K562 (cell line): ENCODE results near the gene ANK3. TPM values are rescaled to one million over a fixed set of nuclear protein-coding genes. Genes with fewer than 3 reads are reported as not detected.

Source experiments
- C11orf30 ChIP-seq: fragments of 450-650 bp; IDR thresholded peaks from 2 replicates; pipeline ENCODE4 v1.6.1; 2016; ENCODE audit warnings: low read depth, mild to moderate bottlenecking
- CBX1 ChIP-seq: sonication (generic); IDR thresholded peaks from 2 replicates; pipeline ENCODE4 v1.6.1; 2016; ENCODE audit warnings: antibody characterized with exemption, low read depth, mild to moderate bottlenecking
- CREB3 ChIP-seq: fragments of 450-650 bp; conservative IDR thresholded peaks from 2 replicates; pipeline ENCODE4 v1.6.1; 2016; ENCODE audit warnings: missing genetic modification characterization, low read depth, mild to moderate bottlenecking, missing compliant biosample characterization, moderate library complexity
- GMEB1 ChIP-seq: fragments of 250-450 bp; sonication (Bioruptor Pico); IDR thresholded peaks from 2 replicates; pipeline ENCODE4 v1.4.0; 2020; ENCODE audit warnings: mild to moderate bottlenecking
- HDAC6 ChIP-seq: IDR thresholded peaks from 2 replicates; pipeline ENCODE4 v1.6.1; 2012; ENCODE audit warnings: low read depth, mild to moderate bottlenecking, control low read depth, inconsistent platforms, low read length, moderate library complexity
- HMG20B ChIP-seq: fragments of 250-450 bp; sonication (Bioruptor Pico); IDR thresholded peaks from 2 replicates; pipeline ENCODE4 v1.5.0; 2021; ENCODE audit warnings: mild to moderate bottlenecking
- KLF1 ChIP-seq: fragments of 450-650 bp; IDR thresholded peaks from 2 replicates; pipeline ENCODE4 v1.6.1; 2016; ENCODE audit warnings: missing genetic modification characterization, missing compliant biosample characterization
- MAFF ChIP-seq: IDR thresholded peaks from 2 replicates; pipeline ENCODE4 v1.6.1; 2012; ENCODE audit warnings: low read length, improper control_type of control experiment
- MXD1 ChIP-seq: fragments of 250-450 bp; sonication (Bioruptor Pico); IDR thresholded peaks from 2 replicates; pipeline ENCODE4 v1.8.0; 2021; ENCODE audit warnings: borderline replicate concordance, mild to moderate bottlenecking, moderate library complexity; ENCODE audit not compliant: poor library complexity, severe bottlenecking
- NFIC ChIP-seq: fragments of 450-650 bp; IDR thresholded peaks from 2 replicates; pipeline ENCODE4 v1.6.1; 2017; ENCODE audit warnings: mild to moderate bottlenecking, inconsistent platforms
- NR2C2 ChIP-seq, 2 experiments: fragments of 200-800 bp in 1 of 2; sonication (Bioruptor generic) in 1 of 2; sonication (generic) in 1 of 2; formaldehyde crosslinking in 1 of 2; IDR thresholded peaks; 2 replicates each; pipeline versions ENCODE4 v1.6.1 to v1.8.0; 2016 to 2022; ENCODE audit warnings: mild to moderate bottlenecking in 1 of 2, missing compliant biosample characterization in 1 of 2, missing genetic modification characterization in 1 of 2, missing genetic modification reagents in 1 of 2
- NRF1 ChIP-seq, 2 experiments: fragments of 450-650 bp; IDR thresholded peaks in 1 of 2; conservative IDR thresholded peaks in 1 of 2; 2 replicates each; pipeline ENCODE4 v1.6.1; 2014; ENCODE audit warnings: mild to moderate bottlenecking in 2 of 2
- RBM14 ChIP-seq: fragments of 200-400 bp; formaldehyde crosslinking; IDR thresholded peaks from 2 replicates; pipeline ENCODE4 v1.6.1; 2018; ENCODE audit warnings: low read depth, mild to moderate bottlenecking, low read length, moderate library complexity, borderline replicate concordance; ENCODE audit not compliant: insufficient read depth
- RBM39 ChIP-seq: fragments of 200-400 bp; formaldehyde crosslinking; optimal IDR thresholded peaks from 2 replicates; pipeline ENCODE3; 2018; ENCODE audit warnings: low read depth, low read length
- SAFB2 ChIP-seq: fragments of 200-400 bp; formaldehyde crosslinking; IDR thresholded peaks from 2 replicates; pipeline ENCODE4 v1.6.1; 2018; ENCODE audit warnings: borderline replicate concordance, low read length, low read depth, moderate library complexity; ENCODE audit not compliant: severe bottlenecking
- SLC30A9 ChIP-seq: fragments of 250-450 bp; sonication (Bioruptor Pico); IDR thresholded peaks from 2 replicates; pipeline ENCODE4 v1.8.0; 2022; ENCODE audit warnings: mild to moderate bottlenecking, moderate library complexity
- SMAD1 ChIP-seq: fragments of 150-350 bp; IDR thresholded peaks from 2 replicates; pipeline ENCODE4 v1.6.1; 2014; ENCODE audit warnings: low read length, low read depth; ENCODE audit not compliant: partially characterized antibody
- SMARCE1 ChIP-seq: fragments of 450-650 bp; IDR thresholded peaks from 2 replicates; pipeline ENCODE4 v1.7.1; 2016; ENCODE audit warnings: mild to moderate bottlenecking
- TAF9B ChIP-seq: fragments of 450-650 bp; IDR thresholded peaks from 2 replicates; pipeline ENCODE4 v1.6.1; 2018; ENCODE audit warnings: mild to moderate bottlenecking; ENCODE audit not compliant: partially characterized antibody
- VEZF1 ChIP-seq: fragments of 200-800 bp; sonication (Bioruptor generic); IDR thresholded peaks from 2 replicates; pipeline ENCODE4 v1.6.1; 2017; ENCODE audit warnings: missing genetic modification characterization, missing compliant biosample characterization
- ZNF316 ChIP-seq: fragments of 450-650 bp; IDR thresholded peaks from 2 replicates; pipeline ENCODE4 v1.6.1; 2016
- ZNF561 ChIP-seq: fragments of 450-650 bp; formaldehyde crosslinking; conservative IDR thresholded peaks from 2 replicates; pipeline ENCODE4 v1.4.0; 2020; ENCODE audit warnings: mild to moderate bottlenecking, moderate library complexity
- ZNF583 ChIP-seq: fragments of 250-450 bp; sonication (Bioruptor Pico); IDR thresholded peaks from 2 replicates; pipeline ENCODE4 v1.4.0; 2020
- ZNF584 ChIP-seq: fragments of 200-800 bp; sonication (Bioruptor generic); IDR thresholded peaks from 2 replicates; pipeline ENCODE4 v1.6.1; 2016; ENCODE audit warnings: low read depth, mild to moderate bottlenecking, missing genetic modification characterization, missing compliant biosample characterization
- polyA plus RNA-seq, 8 experiments: library from polyadenylated mRNA; depleted of rRNA in 4 of 8; stranded (reverse) in 5 of 8; unstranded in 3 of 8; fragments of >200 nt; fragmentation: Nextera tagmentation in 2 of 8; fragmentation: Illumina TruSeq in 1 of 8; extraction: Ambion mirVana in 2 of 8; extraction: Trizol in 1 of 8; gene quantifications; 2 replicates each; pipeline versions ENCODE4 v1.2.1 to v1.2.3, GENCODE V29; 2011 to 2014; ENCODE audit warnings: inconsistent platforms in 1 of 8, missing spikeins in 1 of 8
- total RNA-seq, 7 experiments: library from RNA; depleted of rRNA in 6 of 7; stranded (reverse); fragments of >200 nt in 6 of 7; fragmentation: Illumina TruSeq in 2 of 7; extraction: Trizol in 2 of 7; gene quantifications; 2 replicates each; pipeline versions ENCODE4 v1.2.1 to v1.2.3, GENCODE V29; 2011 to 2021; ENCODE audit warnings: low replicate concordance in 1 of 7

Gene ANK3
- total and polyA plus RNA-seq, 9 of the 15 experiments (the other 6 are each of a cell fraction or from before 2014, with no cell fraction given) = 10.0 to 32.3 (median 17.9) TPM

- TF ChIP-seq TAF9B (no peak), SMAD1 (no peak), ZNF316 (peak; percentile 57), GMEB1 (CRISPR knock-in tag) (no peak), ZNF561 (CRISPR knock-in tag) (no peak), NRF1 (conservative IDR thresholded peaks at IDR 0.05 in 1 of 2, IDR thresholded peaks at IDR 0.05 in 1 of 2) (no peak), HMG20B (CRISPR knock-in tag) (no peak), NR2C2 (CRISPR knock-in tag; IDR thresholded peaks at IDR 0.05) (no peak), NR2C2 (tag; IDR thresholded peaks at IDR 0.05) (peak; percentile 40), RBM39 (no peak), ZNF583 (CRISPR knock-in tag) (no peak), KLF1 (tag) (no peak), C11orf30 (peak; percentile 31; the same call in 1 of the 2 replicates), SMARCE1 (no peak), CBX1 (no peak), MXD1 (no peak), VEZF1 (no peak), SLC30A9 (CRISPR knock-in tag) (no peak), RBM14 (no peak), ZNF584 (CRISPR knock-in tag) (no peak), SAFB2 (no peak), NFIC (no peak), HDAC6 (no peak), MAFF (no peak), CREB3 (tag) (0 out of 2 replicates have a peak, but pooled peaks have one; percentile 37)
Measured at GRCh38 chr10:60295028-60295937, 94.4 kb downstream of the ANK3 start (continued).
